SK-N-MC (cell line): ENCODE data around the gene C15orf61.

Experiments
- DNase-seq: peaks from one replicate; pipeline ENCODE4 v3.0.0-alpha.2; 2011; ENCODE audit warnings: low read depth, low spot score
- H3K27ac ChIP-seq: fragments of 200-600 bp; sonication (generic); 2 replicates; pipeline ENCODE4 v1.5.1; 2016; ENCODE audit warnings: mixed run types
- H3K36me3 ChIP-seq: fragments of 200-600 bp; sonication (generic); 2 replicates; pipeline ENCODE4 v1.6.1; 2017; ENCODE audit warnings: antibody characterized with exemption, low read length, mixed read lengths; ENCODE audit not compliant: insufficient read depth
- H3K4me3 ChIP-seq: fragments of 200-600 bp; sonication (generic); 2 replicates; pipeline ENCODE4 v1.5.1; 2016
- H3K9ac ChIP-seq: fragments of 200-600 bp; sonication (generic); 2 replicates; pipeline ENCODE4 v1.8.0; 2017; ENCODE audit warnings: mixed run types, mixed read lengths; ENCODE audit not compliant: insufficient read length
- H3K9me3 ChIP-seq: fragments of 200-600 bp; sonication (generic); 2 replicates; pipeline ENCODE4 v1.6.1; 2017; ENCODE audit warnings: low read depth, mild to moderate bottlenecking, antibody characterized with exemption, low read length, moderate library complexity, mixed read lengths
- EZH2 ChIP-seq: fragments of 200-600 bp; sonication (generic); IDR thresholded peaks from one replicate; pipeline ENCODE4 v1.6.1; 2017; ENCODE audit warnings: antibody characterized with exemption
- FOXP2 ChIP-seq: optimal IDR thresholded peaks from 2 replicates; pipeline ENCODE3; 2011; ENCODE audit warnings: mild to moderate bottlenecking, moderate library complexity; ENCODE audit not compliant: insufficient read depth; ENCODE audit errors: extremely low read length, control extremely low read depth
- POLR2AphosphoS5 ChIP-seq: IDR thresholded peaks from 2 replicates; pipeline ENCODE4 v1.6.1; 2012; ENCODE audit warnings: mild to moderate bottlenecking, low read depth, low read length, borderline replicate concordance

Gene C15orf61

DNA sequence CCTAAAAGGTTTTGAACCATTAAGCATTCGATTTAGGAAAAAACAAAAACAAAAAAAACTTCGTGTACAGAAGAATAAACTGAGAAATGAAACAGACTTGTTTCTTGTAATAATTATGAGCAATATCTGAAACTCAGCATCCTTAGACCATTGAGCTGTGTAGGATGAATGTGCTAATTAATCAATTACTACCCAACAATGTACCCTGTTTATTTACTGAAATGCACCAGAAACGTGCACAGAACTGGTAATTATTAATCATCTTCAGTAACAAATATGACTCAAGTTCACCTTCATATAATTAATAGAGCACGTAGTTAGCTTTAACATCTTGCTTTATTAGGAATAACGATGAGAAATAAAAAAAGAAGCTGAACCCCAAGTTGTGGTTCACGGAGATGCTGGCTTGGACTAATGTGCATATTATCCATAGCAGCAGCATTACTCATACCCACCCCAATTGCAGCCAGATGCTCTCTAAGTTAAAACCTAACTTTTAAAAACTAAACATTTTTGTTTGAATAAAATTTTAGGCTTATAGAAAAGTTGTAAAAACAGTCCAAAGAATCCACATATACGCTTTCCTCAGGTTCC, 10.2 kb upstream of the C15orf61 start:
- no peak for DNase-seq
- H3K36me3 ChIP-seq: no peaks in the 10 kb centered on the region
- no peaks in the 10 kb centered on the region for H3K9me3 ChIP-seq
- no peak overlapping the region for H3K9ac ChIP-seq
- no peak for TF ChIP-seq EZH2
- TF ChIP-seq POLR2AphosphoS5: no peak
- no peak for TF ChIP-seq FOXP2
- no peak overlapping the region for H3K4me3 ChIP-seq
- H3K27ac ChIP-seq: no peak overlapping the region

GRCh38 chr15:67511606-67512005, 9.3 kb upstream of the C15orf61 start:
- DNase-seq: no peak
- Histone ChIP-seq H3K27ac (no peak overlapping the region), H3K4me3 (no peak overlapping the region), H3K36me3 (no peaks in the 10 kb centered on the region), H3K9ac (no peak overlapping the region), H3K9me3 (no peaks in the 10 kb centered on the region)
- no peak for TF ChIP-seq EZH2
- no peak for TF ChIP-seq FOXP2
- no peak for TF ChIP-seq POLR2AphosphoS5

GRCh38 chr15:67512140-67512539, 8.8 kb upstream of the C15orf61 start:
- Histone ChIP-seq H3K27ac (no peak overlapping the region), H3K4me3 (no peak overlapping the region), H3K36me3 (no peaks in the 10 kb centered on the region), H3K9me3 (no peaks in the 10 kb centered on the region), H3K9ac (no peak overlapping the region)
- TF ChIP-seq EZH2: no peak
- no peak for TF ChIP-seq POLR2AphosphoS5
- no peak for TF ChIP-seq FOXP2
- no peak for DNase-seq

- Histone ChIP-seq H3K9ac (no peak overlapping the region), H3K27ac (no peak overlapping the region), H3K9me3 (no peaks in the 10 kb centered on the region), H3K4me3 (no peak overlapping the region), H3K36me3 (no peaks in the 10 kb centered on the region)
- DNase-seq: no peak
- no peak for TF ChIP-seq FOXP2
- no peak for TF ChIP-seq EZH2
- no peak for TF ChIP-seq POLR2AphosphoS5
These were observed 7.8 kb upstream of the C15orf61 start for GRCh38 chr15:67512933-67513714.

DNA sequence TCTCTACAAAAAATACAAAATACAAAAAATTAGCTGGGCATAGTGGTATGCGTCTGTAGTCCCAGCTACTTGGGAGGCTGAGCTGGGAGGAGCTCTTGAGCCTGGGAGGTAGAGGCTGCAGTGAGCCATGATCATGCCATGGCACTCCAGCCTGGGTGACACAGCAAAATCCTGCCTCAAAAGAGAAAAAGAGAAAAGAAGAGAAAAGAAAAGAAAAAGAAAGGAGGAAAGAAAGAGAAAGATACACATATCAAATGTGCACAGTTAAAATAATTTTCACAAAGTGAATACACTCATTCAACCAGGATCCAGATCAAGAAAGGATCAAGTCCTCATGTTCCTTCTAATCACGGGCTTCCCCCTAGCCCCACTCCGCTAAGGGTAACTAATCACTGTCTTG, 5.8 kb upstream of the C15orf61 start:
- H3K27ac ChIP-seq: no peak overlapping the region
- no peak overlapping the region for H3K9ac ChIP-seq
- DNase-seq: no peak
- no peaks in the 10 kb centered on the region for H3K36me3 ChIP-seq
- no peak overlapping the region for H3K4me3 ChIP-seq
- TF ChIP-seq FOXP2 (no peak), EZH2 (no peak), POLR2AphosphoS5 (no peak)
- H3K9me3 ChIP-seq: no peaks in the 10 kb centered on the region

DNA sequence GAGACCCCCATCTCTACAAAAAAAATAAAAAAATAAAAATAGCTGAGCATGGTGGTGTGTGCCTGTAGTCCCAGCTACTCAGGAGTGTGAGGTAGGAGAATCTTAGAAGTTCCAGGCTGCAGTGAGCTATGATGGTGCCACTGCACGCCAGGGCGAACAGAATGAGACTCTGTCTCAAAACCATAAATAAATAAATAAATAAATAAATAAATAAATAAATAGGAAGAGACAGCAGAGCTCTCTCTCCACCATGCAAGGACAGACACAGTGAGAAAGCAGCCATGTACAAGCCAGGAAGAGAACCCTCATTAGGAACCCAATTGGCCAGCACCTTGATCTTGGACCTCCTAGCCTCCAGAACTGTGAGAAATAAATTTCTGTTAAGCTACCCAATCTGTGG, 5.4 kb upstream of the C15orf61 start:
- Histone ChIP-seq H3K9ac (no peak overlapping the region), H3K36me3 (no peaks in the 10 kb centered on the region), H3K27ac (no peak overlapping the region), H3K9me3 (no peaks in the 10 kb centered on the region), H3K4me3 (no peak overlapping the region)
- DNase-seq: no peak
- TF ChIP-seq POLR2AphosphoS5: no peak
- TF ChIP-seq EZH2: no peak
- no peak for TF ChIP-seq FOXP2

DNA sequence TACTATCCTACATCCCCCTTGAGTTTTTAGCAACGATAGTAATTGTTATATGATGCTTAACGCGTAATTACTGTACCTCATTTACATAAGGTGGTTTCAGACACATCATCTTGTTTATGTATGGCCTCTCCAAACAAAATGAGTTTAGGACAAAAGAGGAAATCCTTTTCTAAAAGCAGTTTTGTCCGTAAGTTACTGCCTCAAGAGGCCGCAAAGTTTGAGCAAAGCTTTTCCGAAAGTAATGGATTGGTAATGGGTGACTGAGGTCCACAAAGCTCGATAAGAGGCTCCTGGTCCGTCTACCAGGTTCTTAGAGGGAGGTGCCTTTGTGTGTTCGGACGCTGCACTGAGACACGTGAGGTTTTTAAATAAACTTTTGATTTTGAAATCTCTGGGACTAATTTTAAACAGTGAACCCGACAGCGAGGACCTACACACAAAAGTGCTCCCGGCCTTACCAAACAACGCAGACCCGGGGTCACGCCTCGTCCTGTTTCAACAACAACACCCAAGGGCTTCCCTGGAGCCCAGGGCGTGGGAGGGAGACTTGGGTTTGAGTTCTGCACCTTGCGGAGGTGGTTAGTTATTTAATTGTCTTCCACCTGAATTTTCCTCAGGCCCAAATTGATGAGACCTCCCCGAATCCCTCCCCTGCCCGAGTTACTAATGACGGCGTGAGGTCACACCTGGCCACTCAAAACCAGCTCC, 456 bp upstream of the C15orf61 start:
- no peaks in the 10 kb centered on the region; the same call in 1 of the 2 replicates for H3K9me3 ChIP-seq
- TF ChIP-seq EZH2 (no peak), POLR2AphosphoS5 (no peak), FOXP2 (no peak)
- DNase-seq: no peak
- H3K4me3 ChIP-seq: peak overlapping the region; percentile 94
- H3K27ac ChIP-seq: no peak overlapping the region
- no peak overlapping the region for H3K9ac ChIP-seq
- H3K36me3 ChIP-seq: no peaks in the 10 kb centered on the region

DNA sequence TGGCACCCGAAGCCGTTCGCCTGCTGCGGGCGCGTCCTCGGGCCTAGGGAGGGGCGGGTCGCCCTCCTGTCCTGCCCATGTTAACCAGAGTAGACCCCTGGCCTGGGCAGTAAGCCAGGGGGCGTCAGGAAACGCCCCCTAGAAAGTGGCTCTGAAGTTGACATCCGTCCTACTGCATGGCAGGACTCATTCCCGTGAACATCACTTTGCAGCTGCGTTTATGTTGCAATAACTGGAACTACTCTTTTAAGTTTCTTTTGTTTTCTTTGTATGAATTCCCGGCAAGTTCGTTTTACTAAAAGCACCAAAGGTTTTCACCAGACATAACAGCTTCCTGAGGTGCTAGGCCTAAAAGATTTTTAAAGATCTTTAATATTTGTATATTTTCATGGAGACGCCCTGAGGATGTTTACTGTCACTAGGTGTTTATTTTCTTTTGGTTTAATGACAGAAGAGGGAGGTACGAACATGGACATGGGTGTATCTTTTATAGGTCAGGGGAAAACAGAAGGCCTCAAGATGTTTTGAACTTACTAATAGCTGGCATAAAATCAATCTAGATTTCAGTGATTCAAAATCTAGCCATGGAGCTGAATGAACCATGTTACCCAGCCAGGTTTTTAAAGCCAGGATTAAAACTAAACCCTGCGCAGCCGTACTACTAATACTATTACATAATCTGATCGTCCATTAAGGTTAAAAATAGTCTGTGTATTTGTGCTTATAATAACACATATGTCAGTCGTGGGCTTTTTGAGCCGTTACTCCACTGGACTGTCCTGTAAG, 1.0 kb downstream of the C15orf61 start:
- Histone ChIP-seq H3K9ac (peak overlapping the region; percentile 91), H3K36me3 (peaks cover 1% of the 10 kb centered on the region), H3K9me3 (no peaks in the 10 kb centered on the region; the same call in 1 of the 2 replicates), H3K4me3 (peak overlapping the region; percentile 94), H3K27ac (peak overlapping the region; percentile 80)
- TF ChIP-seq FOXP2: no peak
- no peak for TF ChIP-seq POLR2AphosphoS5
- no peak for TF ChIP-seq EZH2
- DNase-seq: no peak
